Stimulated activated naive B cell treated with anti-CD40 and anti-IgM and Interleukin-4, amounts not matched to agents 10 μg/mL and 1 μg/mL and 100 μg/mL, for 72 hours (primary cell): Measurements from ENCODE around the gene WDR19.
"Not testable (repeated sequence)": the region's sequence is repeated elsewhere in the genome, so short reads cannot be mapped to it uniquely, and the experiment has no call there.

Source experiments
- ATAC-seq, 2 donors: fragments of 150-1000 bp; cut with Tn5 transposase; replicated peaks; 2 replicates each; pipeline ENCODE4 v1.10.0; 2021; ENCODE audit warnings: moderate library complexity in 1 of 2
- DNase-seq: peaks from one replicate; pipeline ENCODE4 v3.0.0; 2021
- H3K27ac Mint-ChIP-seq: one replicate; pipeline ENCODE4 v1.8.0; 2022; ENCODE audit warnings: mild to moderate bottlenecking, mixed read lengths
- H3K27me3 Mint-ChIP-seq, 2 donors: one replicate each; pipeline ENCODE4 v1.8.0; 2022; ENCODE audit warnings: mixed read lengths in 2 of 2
- H3K36me3 Mint-ChIP-seq, 2 donors: one replicate each; pipeline ENCODE4 v1.8.0; 2022; ENCODE audit warnings: mixed read lengths in 2 of 2, mild to moderate bottlenecking in 1 of 2
- H3K4me1 Mint-ChIP-seq, 2 donors: one replicate each; pipeline ENCODE4 v1.8.0; 2022; ENCODE audit warnings: mixed read lengths in 2 of 2, mild to moderate bottlenecking in 1 of 2
- H3K4me3 Mint-ChIP-seq, 2 donors: one replicate each; pipeline ENCODE4 v1.8.0; 2022; ENCODE audit warnings: mild to moderate bottlenecking in 2 of 2, mixed read lengths in 2 of 2, moderate library complexity in 1 of 2
- H3K9me3 Mint-ChIP-seq, 2 donors: one replicate each; pipeline ENCODE4 v1.8.0; 2022; ENCODE audit warnings: mixed read lengths in 2 of 2, mild to moderate bottlenecking in 1 of 2

The WDR19 gene

DNA sequence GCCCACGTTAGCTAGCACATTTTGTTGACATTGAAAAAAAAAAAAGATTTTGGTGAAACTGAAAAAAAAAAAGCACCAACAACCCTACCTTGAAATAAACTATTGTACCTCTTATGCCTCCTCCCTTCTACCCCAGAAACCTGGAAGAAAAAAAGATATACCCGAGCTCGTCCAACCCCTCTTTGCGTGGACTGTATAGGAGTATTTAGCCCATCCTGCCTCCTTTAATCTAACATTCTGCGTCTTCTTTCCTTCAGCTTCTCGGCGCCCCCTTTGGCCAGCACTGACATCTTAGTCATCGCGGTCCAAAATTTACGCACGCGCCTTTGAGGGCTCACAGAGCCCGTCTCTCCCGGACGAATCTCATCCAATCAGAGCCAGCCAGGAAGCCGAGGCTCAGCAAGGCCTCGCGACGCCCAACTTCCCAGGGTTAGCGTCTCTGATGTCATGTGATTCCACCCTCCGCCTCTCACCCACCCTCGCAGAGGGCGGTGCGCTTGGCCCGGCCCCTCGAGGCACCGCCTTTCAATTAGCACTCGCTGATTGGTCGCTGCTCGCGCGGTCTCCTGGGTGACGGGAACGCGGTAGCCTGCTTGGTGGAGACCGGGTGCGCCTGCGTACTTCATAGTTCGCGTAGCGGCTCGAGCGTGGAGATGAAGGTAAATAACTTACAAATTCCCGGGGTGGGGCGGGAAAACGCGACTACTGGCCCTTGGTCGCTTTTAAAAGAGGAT is at the start of gene WDR19:
Gene WDR19 (plus strand): TSS at position 625 of the 734 bp plus-strand sequence. CDS start 29 bp downstream, at position 654.
- Mint-ChIP-seq H3K27ac (no peak within 1 kb of the TSS), H3K4me3 (no peak within 1 kb of the TSS), H3K9me3 (no peaks in the 10 kb centered on the region), H3K4me1 (peaks cover 0 to 8% of the 10 kb centered on the region in 2 donors), H3K36me3 (no peaks in the 10 kb centered on the region), H3K27me3 (no peaks in the 10 kb centered on the region)
- DNase-seq (peak; percentile 99), ATAC-seq (peak; percentile 96 to 98)

DNA sequence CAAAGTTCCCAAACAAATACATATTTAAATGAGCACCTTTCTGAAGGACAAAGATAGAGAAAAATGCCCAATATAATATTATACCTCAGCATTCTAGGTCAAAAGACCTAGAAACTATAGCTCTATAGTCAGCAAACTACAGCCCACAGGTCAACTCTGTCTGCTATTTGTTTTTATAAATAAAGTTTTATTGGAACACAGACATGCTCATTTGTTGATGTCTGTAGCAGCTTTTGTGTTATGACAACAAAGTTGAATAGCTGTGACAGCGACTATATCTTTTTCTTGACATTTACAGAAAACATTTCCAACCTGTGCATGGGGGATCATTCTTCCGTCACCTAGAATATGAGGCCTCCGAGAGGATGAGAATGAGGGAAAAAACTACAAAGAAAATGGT is 48.7 kb upstream of the WDR19 start:
- H3K27ac Mint-ChIP-seq: no peak overlapping the region
- H3K9me3 Mint-ChIP-seq: no peaks in the 10 kb centered on the region
- DNase-seq (no peak), ATAC-seq (no peak)
- no peaks in the 10 kb centered on the region for H3K27me3 Mint-ChIP-seq
- H3K36me3 Mint-ChIP-seq: peaks cover 5 to 18% of the 10 kb centered on the region in 2 donors
- H3K4me3 Mint-ChIP-seq: no peak overlapping the region
- H3K4me1 Mint-ChIP-seq: peaks cover 10 to 14% of the 10 kb centered on the region in 2 donors

DNA sequence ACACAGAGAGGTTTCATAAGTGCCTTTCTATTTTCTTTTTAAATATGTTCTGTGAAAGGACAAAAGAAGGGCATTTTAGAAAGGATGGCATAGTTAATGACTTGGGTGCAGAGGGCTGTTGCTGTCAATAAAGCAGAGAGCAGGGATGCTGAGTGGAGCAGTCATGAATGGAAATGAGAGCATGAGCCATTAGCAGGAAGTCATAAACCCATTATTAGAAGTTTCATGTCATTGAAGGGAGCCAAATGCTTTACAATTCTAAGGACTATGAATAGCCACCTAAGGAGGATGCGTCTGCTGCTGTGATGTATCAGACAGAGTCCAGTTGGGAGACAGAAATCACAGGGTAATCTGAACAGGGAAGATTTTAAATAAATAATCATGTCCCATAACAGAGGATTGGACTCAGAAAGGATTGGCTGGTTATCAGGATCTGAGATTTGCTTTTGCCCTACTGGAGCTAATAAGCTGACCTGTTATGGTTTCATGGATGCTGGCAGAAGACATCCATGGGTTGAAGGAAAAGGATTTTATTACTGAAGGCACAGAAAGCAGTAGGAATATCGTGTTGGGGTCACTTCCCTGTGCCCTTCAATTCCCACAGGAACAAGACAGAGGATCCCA is 47.5 kb upstream of the WDR19 start:
- no peaks in the 10 kb centered on the region for H3K27me3 Mint-ChIP-seq
- H3K4me3 Mint-ChIP-seq: no peak overlapping the region
- ATAC-seq: no peak
- H3K4me1 Mint-ChIP-seq: peaks cover 10 to 14% of the 10 kb centered on the region in 2 donors
- H3K36me3 Mint-ChIP-seq: peaks cover 7 to 16% of the 10 kb centered on the region in 2 donors
- H3K27ac Mint-ChIP-seq: no peak overlapping the region
- no peaks in the 10 kb centered on the region for H3K9me3 Mint-ChIP-seq
- no peak for DNase-seq

DNA sequence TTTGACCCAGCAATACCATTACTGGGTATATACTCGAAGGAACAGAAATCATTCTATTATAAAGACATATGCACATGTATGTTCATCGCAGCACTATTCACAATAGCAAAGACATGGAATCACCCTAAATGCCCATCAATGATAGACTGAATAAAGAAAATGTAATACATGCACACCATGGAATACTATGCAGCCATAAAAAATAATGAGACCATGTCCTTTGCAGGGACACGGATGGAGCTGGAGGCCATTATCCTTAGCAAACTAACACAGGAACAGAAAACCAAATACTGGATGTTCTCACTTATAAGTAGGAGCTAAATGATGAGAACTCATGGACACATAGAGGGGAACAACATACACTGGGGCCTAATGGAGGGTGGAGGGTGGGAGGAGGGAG is 44.1 kb upstream of the WDR19 start:
- H3K4me3 Mint-ChIP-seq, H3K27ac Mint-ChIP-seq, H3K9me3 Mint-ChIP-seq, DNase-seq, ATAC-seq, H3K27me3 Mint-ChIP-seq: not testable (repeated sequence)
- Mint-ChIP-seq H3K36me3 (peaks cover 7 to 14% of the 10 kb centered on the region in 2 donors), H3K4me1 (peaks cover 10 to 14% of the 10 kb centered on the region in 2 donors)

DNA sequence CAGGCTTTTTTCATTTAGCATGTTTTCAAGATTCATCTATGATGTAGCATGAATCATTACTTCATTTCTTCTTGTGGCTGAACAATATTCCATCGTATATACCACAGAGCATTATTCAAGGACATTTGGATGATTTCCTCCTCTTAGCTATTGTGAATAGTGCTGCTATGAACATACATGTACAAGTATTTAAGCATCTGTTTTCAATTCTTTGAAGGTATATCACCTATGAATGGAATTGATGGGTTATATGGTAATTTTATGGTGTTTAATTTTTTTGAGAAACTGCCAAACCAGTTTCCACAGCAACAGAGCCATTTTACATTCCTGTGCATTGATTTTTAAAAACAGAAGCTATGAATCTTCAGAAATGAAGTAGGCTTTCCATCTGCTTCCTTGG is 36.1 kb upstream of the WDR19 start:
- Mint-ChIP-seq H3K36me3 (peaks cover 0 to 6% of the 10 kb centered on the region in 2 donors), H3K27me3 (no peaks in the 10 kb centered on the region), H3K9me3 (no peaks in the 10 kb centered on the region), H3K4me1 (peaks cover 2 to 5% of the 10 kb centered on the region in 2 donors), H3K27ac (no peak overlapping the region), H3K4me3 (no peak overlapping the region)
- DNase-seq: no peak
- ATAC-seq: no peak

DNA sequence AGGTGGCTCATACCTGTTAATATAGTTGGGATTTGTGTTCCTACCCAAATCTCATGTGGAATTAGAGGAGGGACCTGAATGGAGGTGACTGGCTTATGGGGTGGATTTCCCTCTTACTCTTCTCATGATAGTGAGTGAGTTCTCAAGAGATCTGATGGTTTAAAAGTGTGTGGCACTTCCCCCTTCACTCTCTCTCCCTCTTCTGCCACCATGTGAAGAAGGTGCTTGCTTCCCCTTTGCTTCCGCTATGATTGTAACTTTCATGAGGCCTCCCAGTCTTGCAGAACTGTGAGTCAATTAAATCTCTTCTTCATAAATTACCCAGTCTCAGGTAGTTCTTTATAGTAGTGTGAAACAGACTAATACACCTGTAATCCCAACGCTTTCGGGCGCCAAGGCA is 28.3 kb upstream of the WDR19 start:
- H3K4me3 Mint-ChIP-seq: no peak overlapping the region
- no peaks in the 10 kb centered on the region for H3K27me3 Mint-ChIP-seq

DNA sequence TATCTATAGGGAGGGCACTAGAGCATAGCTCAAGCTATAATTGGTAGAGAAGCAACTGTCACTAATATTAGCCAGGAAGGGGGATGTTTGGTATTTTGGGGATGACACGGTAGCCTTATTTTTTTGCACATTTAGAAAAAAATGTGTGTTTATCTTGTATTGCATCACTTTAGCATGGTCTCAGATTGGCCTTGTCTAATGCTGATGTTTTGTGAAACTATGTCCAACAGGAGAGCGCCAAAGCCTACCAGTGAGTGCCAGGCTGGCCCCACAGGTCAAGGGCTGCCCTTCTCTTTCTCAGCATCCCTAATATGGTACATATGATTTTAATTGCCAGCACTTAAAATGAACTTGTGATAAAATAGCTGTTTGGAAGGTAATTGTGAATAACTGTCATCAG is 24.8 kb upstream of the WDR19 start:
- H3K36me3 Mint-ChIP-seq: no peaks in the 10 kb centered on the region

More for the DNA sequence above, 28.3 kb upstream of the WDR19 start:
- no peaks in the 10 kb centered on the region for H3K36me3 Mint-ChIP-seq
- peaks cover 3 to 15% of the 10 kb centered on the region in 2 donors for H3K4me1 Mint-ChIP-seq
- H3K27ac Mint-ChIP-seq: no peak overlapping the region
- DNase-seq: no peak
- ATAC-seq: peak; percentile 43 to 48
- H3K9me3 Mint-ChIP-seq: no peaks in the 10 kb centered on the region

DNA sequence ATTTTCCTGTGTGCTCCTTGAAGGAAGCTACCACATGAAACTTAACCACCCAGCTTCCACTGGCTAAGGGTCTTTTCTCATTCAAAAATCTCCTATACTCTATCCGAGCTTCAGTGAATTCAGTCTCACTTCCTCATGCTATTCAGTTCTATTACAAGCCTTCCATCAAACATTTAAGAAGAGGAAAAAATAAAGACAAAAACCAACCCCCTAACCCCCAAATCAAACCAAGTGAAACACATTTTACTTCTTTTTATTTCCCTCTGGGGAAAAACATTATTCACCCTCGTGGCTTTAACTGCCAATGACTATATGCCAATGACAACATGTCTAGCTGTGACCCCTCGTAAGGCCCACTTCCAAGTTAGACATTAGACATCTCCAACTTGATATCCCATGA is 16.2 kb upstream of the WDR19 start:
- Mint-ChIP-seq H3K36me3 (peaks cover 3 to 13% of the 10 kb centered on the region in 2 donors), H3K4me3 (peak overlapping the region; percentile 45 to 66), H3K27ac (peak overlapping the region; percentile 82)

More for the DNA sequence above, 24.8 kb upstream of the WDR19 start:
- no peaks in the 10 kb centered on the region for H3K27me3 Mint-ChIP-seq
- no peak for ATAC-seq
- no peaks in the 10 kb centered on the region for H3K9me3 Mint-ChIP-seq
- H3K4me1 Mint-ChIP-seq: peaks cover 1 to 6% of the 10 kb centered on the region in 2 donors
- no peak for DNase-seq
- H3K27ac Mint-ChIP-seq: no peak overlapping the region
- H3K4me3 Mint-ChIP-seq: no peak overlapping the region

DNA sequence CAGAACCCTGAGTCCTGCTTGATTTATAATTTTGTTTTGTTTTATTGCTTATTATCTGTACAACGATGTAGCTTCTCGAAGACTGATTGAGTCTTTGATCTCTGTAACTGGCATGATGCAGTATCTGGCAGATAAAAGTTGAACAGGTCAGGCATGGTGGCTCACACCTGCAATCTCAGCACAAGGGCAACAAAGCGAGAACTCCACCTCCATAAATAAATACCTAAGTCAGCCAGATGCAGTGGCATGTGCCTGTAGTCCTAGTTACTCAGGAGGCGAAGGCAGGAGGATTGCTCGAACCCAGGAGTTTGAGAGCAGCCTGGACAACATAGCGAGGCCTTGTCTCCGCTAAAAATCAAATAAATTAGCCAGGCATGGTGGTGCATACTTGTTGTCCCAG is 15.7 kb upstream of the WDR19 start:
- Mint-ChIP-seq H3K27me3 (no peaks in the 10 kb centered on the region), H3K4me3 (peak overlapping the region; percentile 45 to 66), H3K9me3 (peaks cover 6 to 9% of the 10 kb centered on the region in 2 donors), H3K4me1 (peaks cover 28 to 42% of the 10 kb centered on the region in 2 donors), H3K36me3 (peaks cover 3 to 13% of the 10 kb centered on the region in 2 donors), H3K27ac (peak overlapping the region; percentile 82)
- DNase-seq: no peak
- ATAC-seq: peak; percentile 62 to 64

More for the DNA sequence above, 16.2 kb upstream of the WDR19 start:
- DNase-seq (no peak), ATAC-seq (peak; percentile 94 to 95)
- Mint-ChIP-seq H3K27me3 (no peaks in the 10 kb centered on the region), H3K9me3 (peaks cover 6 to 9% of the 10 kb centered on the region in 2 donors), H3K4me1 (peaks cover 28 to 42% of the 10 kb centered on the region in 2 donors)

DNA sequence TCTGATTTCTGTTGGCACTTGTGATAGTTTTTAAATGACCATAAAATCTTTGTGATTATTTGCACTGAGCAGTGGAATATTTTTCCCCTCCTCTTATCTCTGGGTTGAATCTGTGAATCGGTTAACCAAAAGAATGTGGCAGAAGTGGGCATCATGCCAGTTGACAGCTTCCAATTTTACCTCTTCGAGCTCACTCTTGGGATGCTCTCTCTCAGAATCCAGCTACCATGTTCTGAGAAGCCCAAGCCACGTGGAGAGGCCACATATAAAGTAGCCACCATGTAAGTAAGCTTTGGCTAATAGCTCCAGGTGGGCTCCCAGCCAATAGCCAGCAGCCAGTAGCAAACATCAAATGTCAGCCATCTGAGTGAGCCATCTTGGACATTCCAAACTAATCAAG is 12.9 kb upstream of the WDR19 start:
- Mint-ChIP-seq H3K4me1 (peaks cover 28 to 42% of the 10 kb centered on the region in 2 donors), H3K27ac (no peak overlapping the region), H3K4me3 (no peak overlapping the region), H3K36me3 (peaks cover 3 to 10% of the 10 kb centered on the region in 2 donors), H3K27me3 (no peaks in the 10 kb centered on the region), H3K9me3 (peaks cover 5% of the 10 kb centered on the region in 2 donors)
- DNase-seq: no peak
- no peak for ATAC-seq

DNA sequence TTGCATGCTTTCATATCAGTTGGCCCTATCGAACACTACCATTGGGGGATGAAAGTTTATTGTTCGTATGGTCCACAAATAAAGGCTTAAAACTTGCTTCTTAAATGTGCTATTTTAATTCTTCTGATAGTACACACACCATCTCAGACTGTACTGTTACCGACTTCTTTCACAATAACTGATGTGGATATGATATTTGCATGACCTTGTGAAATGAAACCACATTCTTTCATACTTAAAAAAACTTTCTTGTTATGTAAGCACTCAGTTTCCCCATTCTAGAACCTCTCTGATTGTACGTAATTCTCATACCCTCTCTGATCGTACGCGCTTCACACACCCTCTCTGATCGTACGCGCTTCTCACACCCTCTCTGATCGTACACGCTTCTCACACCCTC is 12.0 kb upstream of the WDR19 start:
- Mint-ChIP-seq H3K4me1 (peaks cover 23 to 39% of the 10 kb centered on the region in 2 donors), H3K4me3 (no peak overlapping the region), H3K27me3 (no peaks in the 10 kb centered on the region), H3K9me3 (peaks cover 5% of the 10 kb centered on the region in 2 donors), H3K36me3 (peaks cover 3 to 10% of the 10 kb centered on the region in 2 donors), H3K27ac (no peak overlapping the region)
- ATAC-seq (no peak), DNase-seq (no peak)

DNA sequence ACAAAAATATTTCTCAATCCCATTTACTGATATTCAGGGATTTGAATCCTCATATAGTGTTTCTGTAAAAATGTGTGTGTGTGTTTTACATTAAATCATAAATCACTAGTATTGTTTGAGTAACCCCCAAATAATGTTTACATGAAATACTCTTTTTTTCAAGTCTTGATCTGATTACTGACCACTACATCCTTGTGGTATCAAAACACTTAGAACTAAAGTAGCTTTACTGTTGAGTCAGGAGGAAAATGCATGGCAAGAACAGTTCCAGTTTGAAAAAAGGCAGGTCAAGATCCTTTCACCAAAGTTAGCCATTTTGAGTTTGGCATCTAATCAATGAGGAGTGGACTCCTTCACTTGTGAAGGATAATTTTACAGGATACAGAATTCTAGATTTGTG is 3.6 kb upstream of the WDR19 start:
- ATAC-seq (no peak), DNase-seq (no peak)
- H3K36me3 Mint-ChIP-seq: no peaks in the 10 kb centered on the region
- no peak overlapping the region for H3K27ac Mint-ChIP-seq
- H3K4me3 Mint-ChIP-seq: no peak overlapping the region
- no peaks in the 10 kb centered on the region for H3K27me3 Mint-ChIP-seq
- no peaks in the 10 kb centered on the region for H3K9me3 Mint-ChIP-seq
- peaks cover 0 to 8% of the 10 kb centered on the region in 2 donors for H3K4me1 Mint-ChIP-seq

DNA sequence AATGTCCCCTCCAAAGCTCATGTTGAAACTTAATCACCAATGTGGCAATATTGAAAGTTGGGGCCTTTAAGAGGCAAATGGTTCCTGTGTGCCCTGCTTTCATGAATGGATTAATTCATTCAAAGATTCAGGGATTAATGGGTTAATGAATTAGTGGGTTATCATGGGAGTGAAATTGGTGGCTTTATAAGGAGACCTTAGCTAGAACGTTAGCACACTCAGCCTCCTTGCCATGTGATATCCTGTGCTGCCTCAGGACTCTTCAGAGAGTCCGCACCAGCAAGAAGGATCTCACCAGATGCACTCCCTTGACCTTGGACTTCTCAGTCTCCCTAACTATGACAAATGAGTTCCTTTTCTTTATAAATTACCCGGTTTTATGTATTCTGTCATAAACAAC is 2.6 kb upstream of the WDR19 start:
- no peaks in the 10 kb centered on the region for H3K9me3 Mint-ChIP-seq
- ATAC-seq: no peak
- H3K36me3 Mint-ChIP-seq: no peaks in the 10 kb centered on the region
- no peak overlapping the region for H3K4me3 Mint-ChIP-seq
- DNase-seq: no peak
- peaks cover 0 to 8% of the 10 kb centered on the region in 2 donors for H3K4me1 Mint-ChIP-seq
- no peak overlapping the region for H3K27ac Mint-ChIP-seq
- H3K27me3 Mint-ChIP-seq: no peaks in the 10 kb centered on the region

DNA sequence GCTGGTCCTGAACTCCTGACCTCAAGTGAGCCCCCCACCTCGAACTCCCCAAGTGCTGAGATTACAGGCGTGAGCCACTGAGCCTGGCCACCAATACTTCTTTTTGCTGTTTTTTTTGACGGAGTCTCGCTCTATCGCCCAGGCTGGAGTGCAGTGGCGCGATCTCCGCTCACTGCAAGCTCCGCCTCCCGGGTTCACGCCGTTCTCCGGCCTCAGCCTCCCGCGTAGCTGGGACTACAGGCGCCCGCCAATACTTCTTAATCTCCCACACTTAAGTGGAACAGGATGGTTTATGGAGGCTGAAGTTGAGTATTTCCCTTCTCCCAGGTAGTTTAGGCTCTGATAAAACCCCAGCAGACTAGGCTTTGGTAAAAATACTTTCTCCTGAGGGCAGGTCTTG is 1.7 kb upstream of the WDR19 start:
- not testable (repeated sequence) for H3K4me1 Mint-ChIP-seq, DNase-seq, ATAC-seq, H3K9me3 Mint-ChIP-seq, H3K4me3 Mint-ChIP-seq, H3K27ac Mint-ChIP-seq, H3K27me3 Mint-ChIP-seq, H3K36me3 Mint-ChIP-seq

DNA sequence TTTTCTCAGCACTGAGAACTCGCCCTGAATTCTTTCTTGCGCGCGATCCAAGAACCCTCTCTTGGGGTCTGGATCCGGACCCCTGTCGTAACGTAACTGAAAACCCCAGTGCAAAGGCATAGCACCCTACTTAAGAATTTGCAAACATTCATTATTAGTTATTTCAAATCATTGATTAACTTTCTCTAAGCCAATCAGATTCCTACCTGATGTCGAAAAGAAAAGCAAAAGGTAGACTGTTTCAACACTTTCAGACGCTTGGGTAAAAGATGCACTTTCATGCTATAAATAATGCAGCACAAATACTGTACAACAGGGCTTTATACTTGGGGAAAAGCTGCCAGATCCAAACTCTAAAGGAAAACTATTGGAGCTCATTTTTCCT is 817 bp upstream of the WDR19 start:
- Mint-ChIP-seq H3K9me3 (no peaks in the 10 kb centered on the region), H3K27me3 (no peaks in the 10 kb centered on the region), H3K4me3 (no peak overlapping the region), H3K36me3 (no peaks in the 10 kb centered on the region), H3K4me1 (peaks cover 0 to 8% of the 10 kb centered on the region in 2 donors), H3K27ac (no peak overlapping the region)
- DNase-seq (no peak), ATAC-seq (no peak)
